GM18505 (cell line): ENCODE measurements around the gene BAHCC1.

Experiments
- ATAC-seq: cut with Tn5 transposase; IDR thresholded peaks from one replicate; pipeline ENCODE4 v1.9.1; 2021; ENCODE audit not compliant: unreplicated experiment
- POLR2A ChIP-seq: IDR thresholded peaks from 4 replicates; pipeline ENCODE4 v1.6.1; 2011; ENCODE audit warnings: borderline replicate concordance; ENCODE audit not compliant: insufficient read depth, insufficient read length; ENCODE audit errors: extremely low read depth

The BAHCC1 gene

GRCh38 chr17:81387100-81388090 is 7.9 kb upstream of the BAHCC1 start:
- ATAC-seq, result no peak
- no peak for TF ChIP-seq POLR2A

- no peak for ATAC-seq
- TF ChIP-seq POLR2A, result no peak
Observed at GRCh38 chr17:81388091-81388611, 7.1 kb upstream of the BAHCC1 start.

GRCh38 chr17:81388612-81389367 is 6.5 kb upstream of the BAHCC1 start:
- TF ChIP-seq POLR2A, result no peak
- ATAC-seq, result no peak

GRCh38 chr17:81389585-81389984 is 5.7 kb upstream of the BAHCC1 start:
- ATAC-seq, result no peak
- TF ChIP-seq POLR2A, result no peak

- ATAC-seq, result no peak
- no peak for TF ChIP-seq POLR2A
Observed at GRCh38 chr17:81390029-81390872, 5.0 kb upstream of the BAHCC1 start.

GRCh38 chr17:81390873-81391255 is 4.4 kb upstream of the BAHCC1 start:
- ATAC-seq, result no peak
- TF ChIP-seq POLR2A, result no peak

GRCh38 chr17:81391293-81391935 is 3.8 kb upstream of the BAHCC1 start:
- ATAC-seq, result no peak
- TF ChIP-seq POLR2A, result no peak

- TF ChIP-seq POLR2A, result no peak
Observed at GRCh38 chr17:81391936-81392908, 3.0 kb upstream of the BAHCC1 start.

GRCh38 chr17:81392909-81393654 is 2.2 kb upstream of the BAHCC1 start:
- TF ChIP-seq POLR2A, result no peak
- ATAC-seq, result peak; percentile 6

More at GRCh38 chr17:81391936-81392908, 3.0 kb upstream of the BAHCC1 start:
- ATAC-seq, result no peak

GRCh38 chr17:81393684-81394376 is 1.4 kb upstream of the BAHCC1 start:
- no peak for TF ChIP-seq POLR2A
- ATAC-seq, result peak; percentile 32
